Right lobe of liver (tissue), 6 donors: ENCODE results near the gene SPTBN1. TPM values are rescaled to one million over a fixed set of nuclear protein-coding genes. Genes with fewer than 3 reads are reported as not detected.
A peak's percentile ranks its signal among the peaks of the same experiment; 100 is the strongest.

ENCODE experiments used
- ATAC-seq, 4 donors: fragments of 200-7000 bp; cut with Tn5 transposase; one replicate each; pipeline ENCODE4 v1.9.1; 2020; ENCODE audit warnings: mild to moderate bottlenecking in 4 of 4, moderate library complexity in 4 of 4
- DNase-seq, 3 donors: peaks; one replicate each; pipeline ENCODE4 v3.0.0-alpha.2; 2020
- H3K27ac ChIP-seq, 3 donors: fragments of 200-600 bp; one replicate each; pipeline ENCODE4 v1.8.0; 2022
- H3K27me3 ChIP-seq, 2 donors: fragments of 200-600 bp; one replicate each; pipeline ENCODE4 v1.8.0; 2022
- H3K36me3 ChIP-seq, 4 donors: fragments of 200-600 bp; sonication (generic) in 1 of 4; one replicate each; pipeline versions ENCODE4 v1.5.1 to v1.8.0; 2017 to 2022; ENCODE audit warnings: control low read depth in 1 of 4
- H3K4me1 ChIP-seq, 4 donors: fragments of 200-600 bp; sonication (generic) in 1 of 4; one replicate each; pipeline versions ENCODE4 v1.5.1 to v1.8.0; 2017 to 2022; ENCODE audit warnings: control low read depth in 1 of 4
- H3K4me3 ChIP-seq, 3 donors: fragments of 200-600 bp; one replicate each; pipeline ENCODE4 v1.8.0; 2022
- H3K9me3 ChIP-seq, 4 donors: fragments of 200-600 bp; sonication (generic) in 1 of 4; one replicate each; pipeline versions ENCODE4 v1.5.1 to v1.8.0; 2017 to 2022; ENCODE audit warnings: control low read depth in 1 of 4
- CTCF ChIP-seq, 4 donors: fragments of 200-600 bp in 3 of 4; fragments of 450-650 bp in 1 of 4; IDR thresholded peaks; one replicate each; pipeline versions ENCODE4 v1.5.1 to v1.8.0; 2016 to 2022; ENCODE audit warnings: antibody characterized with exemption in 4 of 4, mild to moderate bottlenecking in 2 of 4
- POLR2A ChIP-seq: fragments of 450-650 bp; IDR thresholded peaks from one replicate; pipeline ENCODE4 v1.6.1; 2017; ENCODE audit warnings: antibody characterized with exemption, mild to moderate bottlenecking
- WGBS: methylation state at CpG from one replicate; pipeline ENCODE4 v1.1.6; 2018; ENCODE audit warnings: low coverage, low lambda C conversion rate; ENCODE audit not compliant: insufficient coverage; ENCODE audit errors: missing lambda C conversion rate; 5-methylcytosine and 5-hydroxymethylcytosine counted together
- intact Hi-C, 2 donors: fragments of 100-400 bp; cut with DNase I; formaldehyde crosslinking; loops; one replicate each; pipeline versions ENCODE4 v1.11.2 to v1.14.1; 2022
- total RNA-seq, 6 experiments: library from RNA; depleted of rRNA in 2 of 6; stranded (reverse); fragments of >200 nt in 2 of 6; fragmentation: NEBNext Ultra II Directional in 3 of 6; extraction: Animal tissue kit (Norgen Biotek cat#: 25700) in 3 of 6; gene quantifications; one replicate each; pipeline versions ENCODE4 v1.1.0 to v1.2.4, GENCODE V29; 2016 to 2023
- donor health status: DM: no; HTN: yes; CAD: no.
- donor health status: DM: no; HTN: no; CAD: no.
- donor health status: DM: no; HTN: no; CAD: no.
- donor health status: DM: no; HTN: yes; CAD: no.
- donor health status: DM: no; HTN: yes; CAD: no.

SPTBN1 gene
- total RNA-seq, 6 experiments from 2014 or later, result 107 to 315 (median 227) TPM

GRCh38 chr2:54651291-54651690 is 195.2 kb downstream of the SPTBN1 start:
- peaks cover 19 to 99% (median 66%) of the 10 kb centered on the region in 4 donors for H3K36me3 ChIP-seq
- no peaks in the 10 kb centered on the region for H3K4me1 ChIP-seq
- ATAC-seq (no peak), DNase-seq (no peak)
- WGBS, result 92% methylated on average over 5 of the region's 5 CpGs
- TF ChIP-seq CTCF (IDR thresholded peaks at IDR 0.05) (no peak), POLR2A (no peak)
- no peak overlapping the region for H3K4me3 ChIP-seq
- H3K27ac ChIP-seq, result no peak overlapping the region
- intact Hi-C loops, result no loop called here
- no peaks in the 10 kb centered on the region for H3K9me3 ChIP-seq
- H3K27me3 ChIP-seq, result no peaks in the 10 kb centered on the region

GRCh38 chr2:54652540-54652939 is 196.4 kb downstream of the SPTBN1 start:
- TF ChIP-seq POLR2A, result no peak
- no peak for TF ChIP-seq CTCF (IDR thresholded peaks at IDR 0.05)
- WGBS, result 92% methylated on average over 1 of the region's 1 CpG
- intact Hi-C loops, result no loop called here
- H3K4me3 ChIP-seq, result no peak overlapping the region
- H3K27me3 ChIP-seq, result no peaks in the 10 kb centered on the region
- H3K4me1 ChIP-seq, result no peaks in the 10 kb centered on the region
- H3K9me3 ChIP-seq, result no peaks in the 10 kb centered on the region
- H3K36me3 ChIP-seq, result peaks cover 14 to 95% (median 61%) of the 10 kb centered on the region in 4 donors
- DNase-seq (no peak), ATAC-seq (no peak)
- no peak overlapping the region for H3K27ac ChIP-seq

- no peak for DNase-seq
- WGBS, result 93% methylated on average over 19 of the region's 26 CpGs
- Histone ChIP-seq H3K27ac (no peak overlapping the region), H3K9me3 (no peaks in the 10 kb centered on the region), H3K36me3 (peaks cover 15 to 95% (median 61%) of the 10 kb centered on the region in 4 donors), H3K4me3 (no peak overlapping the region), H3K4me1 (no peaks in the 10 kb centered on the region), H3K27me3 (no peaks in the 10 kb centered on the region)
- TF ChIP-seq CTCF (IDR thresholded peaks at IDR 0.05), result no peak
- no peak for TF ChIP-seq POLR2A
- peak in 2 of 4 donors; percentile 16 to 24 for ATAC-seq
- intact Hi-C loops, result no loop called here
Observed at GRCh38 chr2:54653572-54654204, 197.6 kb downstream of the SPTBN1 start.

- Histone ChIP-seq H3K27ac (no peak overlapping the region), H3K9me3 (no peaks in the 10 kb centered on the region), H3K4me1 (no peaks in the 10 kb centered on the region), H3K4me3 (no peak overlapping the region), H3K36me3 (peaks cover 17 to 95% (median 63%) of the 10 kb centered on the region in 4 donors), H3K27me3 (no peaks in the 10 kb centered on the region)
- whole genome bisulfite sequencing, result 78% methylated on average over 14 of the region's 14 CpGs
- intact Hi-C loops, result no loop called here
- no peak for DNase-seq
- ATAC-seq, result no peak
- TF ChIP-seq POLR2A (no peak), CTCF (IDR thresholded peaks at IDR 0.05) (no peak)
Observed at GRCh38 chr2:54655046-54655809, 199.1 kb downstream of the SPTBN1 start.
